Measurements from ENCODE around the gene C1S.

C1S gene

DNA sequence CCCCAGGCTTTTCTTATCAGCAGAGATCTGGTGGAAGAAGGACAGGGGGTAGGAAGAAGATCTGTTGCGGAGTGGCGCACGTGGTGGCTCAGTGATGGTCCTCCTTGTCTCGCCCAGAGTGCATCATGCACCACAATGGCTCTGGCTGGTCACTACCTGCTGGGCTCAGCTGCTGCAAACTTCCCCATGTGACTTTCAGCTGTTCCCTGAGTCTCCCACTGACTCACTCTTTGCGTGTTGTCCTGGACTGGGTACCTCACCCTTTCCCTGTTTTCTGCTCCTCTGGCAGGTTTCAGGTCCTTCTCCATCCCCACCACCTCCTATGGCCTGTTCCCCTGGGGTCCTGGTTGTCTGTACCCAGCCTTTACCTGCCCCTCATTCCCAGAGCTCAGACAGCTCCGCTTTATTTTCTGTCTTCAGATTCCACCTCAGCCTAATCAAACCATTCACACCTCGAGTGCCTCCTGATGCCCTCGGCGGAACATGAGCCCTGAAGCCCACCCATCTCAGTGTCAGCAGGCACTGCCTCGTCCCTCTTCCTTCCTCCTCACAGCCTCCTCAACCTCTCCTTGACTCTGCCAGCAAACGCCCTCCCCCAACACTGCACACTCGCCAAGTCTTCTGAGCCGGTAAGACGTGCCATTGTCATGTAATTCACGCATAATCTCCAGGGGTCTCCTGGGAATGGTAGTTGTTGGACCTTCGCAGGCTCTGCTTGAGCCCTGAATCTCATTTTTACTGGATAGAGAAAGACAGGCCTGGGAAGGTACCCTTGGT lies 29.9 kb downstream of the C1S start:
- Histone ChIP-seq H3K27ac (ENCODE audit: extremely low read depth, low read depth, low read length) (no peak overlapping the region), H3K4me1 (ENCODE audit: control insufficient read depth, insufficient read depth, low read length) (no peaks in the 10 kb centered on the region), H3K36me3 (ENCODE audit: control insufficient read depth in 2 of 2, insufficient read depth in 1 of 2, low read length in 2 of 2) (no peaks in the 10 kb centered on the region; a peak in 1 of 3 replicates), H3K9me3 (ENCODE audit: control insufficient read depth, insufficient read depth, low read depth, low read length) (no peaks in the 10 kb centered on the region), H3K4me3 (ENCODE audit: low read depth, low read length) (no peak overlapping the region)
- TF ChIP-seq ZNF658 (tag by site-specific recombination; IDR thresholded peaks at IDR 0.05) = no peak
- TF ChIP-seq ZNF133 (tag by site-specific recombination; IDR thresholded peaks at IDR 0.05) = peak; percentile 53; the same call in 1 of the 2 replicates
- peak; percentile 31; the same call in 1 of the 2 replicates for TF ChIP-seq ZIC2 (tag by site-specific recombination; IDR thresholded peaks at IDR 0.05)
- CTCF ChIA-PET = interaction anchor here (0.7 to 2.1 kb wide), 3 partner anchors 51 to 874 kb away, joined by 3 to 8 read pairs (median 7); no protein-coding TSS in a partner anchor
- POLR2A ChIA-PET = no interaction called here

- no peaks in the 10 kb centered on the region for H3K4me1 ChIP-seq (ENCODE audit: control insufficient read depth, insufficient read depth, low read length)
- no peak overlapping the region for H3K27ac ChIP-seq (ENCODE audit: extremely low read depth, low read depth, low read length)
- TF ChIP-seq KLF8 (tag by site-specific recombination; IDR thresholded peaks at IDR 0.05) (no peak), RBAK (tag by site-specific recombination; IDR thresholded peaks at IDR 0.05) (no peak), MYNN (tag by site-specific recombination; IDR thresholded peaks at IDR 0.05; ENCODE audit: borderline replicate concordance) (no peak)
- no peaks in the 10 kb centered on the region for H3K36me3 ChIP-seq (ENCODE audit: control insufficient read depth in 2 of 2, insufficient read depth in 1 of 2, low read length in 2 of 2)
- H3K4me3 ChIP-seq (ENCODE audit: low read depth, low read length) = no peak overlapping the region
- CTCF ChIA-PET = interaction anchor here (0.9 to 2.1 kb wide), 2 partner anchors 73 to 146 kb away, joined by 3 to 7 read pairs; partner anchors contain the start of gene LPCAT3
- POLR2A ChIA-PET = no interaction called here
- H3K9me3 ChIP-seq (ENCODE audit: control insufficient read depth, insufficient read depth, low read depth, low read length) = no peaks in the 10 kb centered on the region
Measured at GRCh38 chr12:7091171-7091570, 30.7 kb downstream of the C1S start.

DNA sequence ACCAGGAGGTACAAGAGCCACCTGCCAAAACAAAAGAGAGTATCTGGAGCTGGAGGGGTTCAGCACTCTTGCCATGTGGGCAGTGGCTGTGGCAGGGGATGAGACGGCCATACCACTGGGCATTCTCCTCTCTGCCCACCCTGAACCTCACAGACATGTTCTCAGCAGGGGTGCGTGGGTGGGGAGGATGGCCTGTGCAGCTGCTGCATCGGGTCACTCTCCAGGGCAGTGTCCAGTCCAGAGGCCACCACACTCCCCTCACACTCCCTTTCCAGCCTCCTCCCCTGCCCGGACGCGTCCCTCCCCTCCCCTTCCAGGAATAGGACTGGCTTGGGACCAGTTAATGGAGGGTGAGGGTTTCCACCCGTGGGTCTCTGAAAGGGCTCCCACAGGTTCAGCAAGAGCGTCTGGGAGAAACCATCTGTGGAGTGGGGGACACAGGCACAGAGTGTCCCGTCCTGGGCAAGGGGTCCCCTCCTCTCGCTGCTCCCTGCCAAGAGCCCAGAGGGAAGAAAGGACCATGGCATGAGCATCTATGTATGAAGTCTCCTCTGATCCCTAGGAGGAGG lies 31.2 kb downstream of the C1S start:
- Histone ChIP-seq H3K9me3 (ENCODE audit: control insufficient read depth, insufficient read depth, low read depth, low read length) (no peaks in the 10 kb centered on the region), H3K36me3 (ENCODE audit: control insufficient read depth in 2 of 2, insufficient read depth in 1 of 2, low read length in 2 of 2) (no peaks in the 10 kb centered on the region), H3K4me3 (ENCODE audit: low read depth, low read length) (peak overlapping the region; percentile 38), H3K27ac (ENCODE audit: extremely low read depth, low read depth, low read length) (no peak overlapping the region), H3K4me1 (ENCODE audit: control insufficient read depth, insufficient read depth, low read length) (no peaks in the 10 kb centered on the region)
- CTCF ChIA-PET = interaction anchor here (0.9 to 2.7 kb wide), 11 partner anchors 12 to 147 kb away, joined by 3 to 18 read pairs (median 5); partner anchors contain the start of genes C12orf57, C1RL, CLSTN3 and LPCAT3
- no peak for TF ChIP-seq AEBP2 (tag by site-specific recombination; IDR thresholded peaks at IDR 0.05; ENCODE audit: borderline replicate concordance)
- TF ChIP-seq TCF7L2 (IDR thresholded peaks at IDR 0.05; ENCODE audit: borderline replicate concordance, low read depth, low read length) = no peak
- peak; percentile 15; the same call in 1 of the 2 replicates for TF ChIP-seq ZNF501 (tag by site-specific recombination; IDR thresholded peaks at IDR 0.05)
- TF ChIP-seq ZBTB7A (tag by site-specific recombination; IDR thresholded peaks at IDR 0.05; ENCODE audit: low read depth) = no peak
- TF ChIP-seq PRDM10 (tag by site-specific recombination; IDR thresholded peaks at IDR 0.05) = peak; percentile 80; the same call in 1 of the 2 replicates
- TF ChIP-seq ZFP69B (tag by site-specific recombination; IDR thresholded peaks at IDR 0.05) = no peak
- no peak for TF ChIP-seq ZNF398 (tag by site-specific recombination; IDR thresholded peaks at IDR 0.05)
- POLR2A ChIA-PET = no interaction called here

All from HEK293 (cell line).